HPDE6-E6E7 (cell line): Measurements from ENCODE around the gene MRPL51.
"Not testable (repeated sequence)": the region's sequence is repeated elsewhere in the genome, so short reads cannot be mapped to it uniquely, and the experiment has no call there.

Experiments
- DNase-seq: peaks from one replicate; pipeline ENCODE4 v3.0.0; 2011; ENCODE audit warnings: missing footprints; ENCODE audit errors: extremely low spot score

The MRPL51 gene

DNA sequence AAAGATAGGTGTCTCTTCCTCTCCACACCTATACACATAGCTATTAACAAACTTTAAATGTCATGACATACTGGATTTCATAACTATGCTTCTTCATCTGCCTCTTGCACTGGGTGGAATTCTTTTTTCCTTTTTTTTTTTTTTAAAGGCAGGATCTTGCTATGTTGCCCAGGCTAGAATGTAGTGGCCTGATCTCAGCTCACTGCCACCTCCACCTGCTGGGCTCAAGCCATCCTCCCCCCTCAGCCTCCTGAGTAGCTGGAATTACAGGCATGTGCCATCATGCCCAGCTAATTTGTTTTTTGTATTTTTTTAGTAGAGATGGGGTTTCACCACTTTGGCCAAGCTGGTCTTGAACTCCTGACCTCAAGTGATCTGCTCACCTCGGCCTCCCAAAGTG, 4.8 kb downstream of the MRPL51 start:
- DNase-seq = no peak

DNA sequence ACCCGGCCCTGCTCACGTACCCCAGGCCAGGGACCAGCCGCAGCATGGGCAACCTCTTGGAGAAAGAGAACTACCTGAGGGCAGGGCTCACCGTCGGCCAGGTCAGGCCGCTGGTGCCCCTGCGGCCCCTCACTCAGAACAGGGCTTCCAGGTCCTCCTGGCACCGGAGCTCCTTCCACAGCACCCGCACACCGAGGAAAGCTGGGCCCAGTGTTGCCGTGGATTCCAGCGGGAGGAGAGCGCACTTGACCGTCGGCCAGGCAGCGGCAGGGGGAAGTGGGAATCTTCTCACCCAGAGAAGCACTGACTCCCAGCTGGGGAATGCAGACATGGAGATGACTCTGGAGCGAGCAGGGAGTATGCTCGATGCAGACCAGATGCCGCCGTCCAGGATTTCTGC, 14.6 kb downstream of the MRPL51 start:
- no peak for DNase-seq

DNA sequence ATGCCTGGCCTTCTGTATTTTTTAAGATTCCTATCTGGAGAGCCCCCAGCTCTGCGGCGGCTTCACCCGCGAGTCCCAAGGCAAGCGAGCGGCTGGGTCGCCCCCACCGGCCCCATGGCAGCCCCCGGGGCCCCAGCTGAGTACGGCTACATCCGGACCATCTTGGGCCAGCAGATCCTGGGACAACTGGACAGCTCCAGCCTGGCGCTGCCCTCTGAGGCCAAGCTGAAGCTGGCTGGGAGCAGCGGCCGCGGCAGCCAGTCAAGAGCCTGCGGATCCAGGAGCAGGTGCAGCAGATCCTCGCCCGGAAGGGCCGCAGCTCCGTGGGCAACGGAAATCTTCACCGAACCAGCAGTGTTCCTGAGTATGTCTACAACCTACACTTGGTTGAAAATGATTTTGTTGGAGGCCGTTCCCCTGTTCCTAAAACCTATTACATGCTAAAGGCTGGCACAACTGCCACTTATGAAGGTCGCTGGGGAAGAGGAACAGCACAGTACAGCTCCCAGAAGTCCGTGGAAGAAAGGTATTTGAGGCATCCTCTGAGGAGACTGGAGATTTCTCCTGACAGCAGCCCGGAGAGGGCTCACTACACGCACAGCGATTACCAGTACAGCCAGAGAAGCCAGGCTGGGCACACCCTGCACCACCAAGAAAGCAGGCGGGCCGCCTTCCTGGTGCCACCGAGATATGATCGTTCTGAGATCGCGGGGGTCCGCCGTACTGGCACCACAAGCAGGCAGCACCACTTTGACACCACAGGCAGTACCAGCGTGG, 15.3 kb downstream of the MRPL51 start:
- not testable (repeated sequence) for DNase-seq

DNA sequence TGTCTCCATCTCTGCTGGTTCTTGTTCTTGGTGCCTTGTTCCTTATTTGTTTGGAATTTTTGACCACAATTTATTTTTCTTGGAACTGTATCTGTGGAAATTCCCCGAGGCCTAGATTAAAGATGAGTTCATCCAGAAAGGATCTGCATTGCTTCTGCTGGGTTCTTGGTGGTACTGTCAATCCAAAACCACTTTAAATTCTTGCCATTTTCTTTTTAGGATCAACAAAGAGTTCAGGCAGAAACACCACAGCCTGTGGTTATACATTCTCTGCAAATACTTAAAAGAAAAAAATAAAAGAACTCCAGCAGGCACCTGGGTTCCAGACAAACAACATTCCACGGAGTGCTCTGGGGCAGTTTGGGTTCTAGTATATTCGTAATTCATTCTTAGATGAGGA, 16.6 kb downstream of the MRPL51 start:
- no peak for DNase-seq

DNA sequence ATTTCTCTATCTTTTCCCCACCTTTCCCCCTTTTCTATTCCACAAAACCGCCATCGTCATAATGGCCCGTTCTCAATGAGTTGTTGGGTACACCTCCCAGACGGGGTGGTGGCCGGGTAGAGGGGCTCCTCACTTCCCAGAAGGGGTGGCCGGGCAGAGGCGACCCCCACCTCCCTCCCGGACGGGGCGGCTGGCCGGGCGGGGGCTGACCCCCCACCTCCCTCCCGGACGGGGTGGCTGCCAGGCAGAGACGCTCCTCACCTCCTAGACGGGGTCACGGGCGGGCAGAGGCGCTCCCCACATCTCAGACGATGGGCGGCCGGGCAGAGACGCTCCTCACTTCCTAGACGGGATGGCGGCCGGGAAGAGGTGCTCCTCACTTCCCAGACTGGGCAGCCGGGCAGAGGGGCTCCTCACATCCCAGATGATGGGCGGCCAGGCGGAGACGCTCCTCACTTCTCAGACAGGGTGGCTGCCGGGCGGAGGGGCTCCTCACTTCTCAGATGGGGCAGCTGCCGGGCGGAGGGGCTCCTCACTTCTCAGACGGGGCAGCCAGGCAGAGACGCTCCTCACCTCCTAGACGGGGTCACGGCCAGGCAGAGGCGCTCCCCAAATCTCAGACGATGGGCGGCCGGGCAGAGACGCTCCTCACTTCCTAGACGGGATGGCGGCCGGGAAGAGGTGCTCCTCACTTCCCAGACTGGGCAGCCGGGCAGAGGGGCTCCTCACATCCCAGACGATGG, 17.7 kb downstream of the MRPL51 start:
- DNase-seq = not testable (repeated sequence)

DNA sequence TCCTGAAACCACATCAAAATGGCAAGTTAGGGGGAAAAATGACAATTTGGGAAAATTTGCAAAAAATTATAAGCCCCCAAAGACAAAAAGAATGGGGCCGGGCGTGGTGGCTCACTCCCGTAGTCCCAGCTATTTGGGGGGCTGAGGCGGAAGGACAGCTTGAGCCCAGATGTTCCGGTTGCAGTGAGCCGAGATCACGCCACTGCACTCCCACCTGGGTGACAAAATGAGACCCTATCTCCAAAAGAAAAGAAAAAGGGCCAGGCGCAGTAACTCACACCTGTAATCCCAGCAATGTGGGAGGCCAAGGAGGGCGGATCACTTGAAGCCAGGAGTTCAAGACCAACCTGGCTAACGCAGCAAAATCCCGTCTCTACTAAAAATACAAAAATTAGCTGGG, 20.6 kb downstream of the MRPL51 start:
- DNase-seq = no peak

DNA sequence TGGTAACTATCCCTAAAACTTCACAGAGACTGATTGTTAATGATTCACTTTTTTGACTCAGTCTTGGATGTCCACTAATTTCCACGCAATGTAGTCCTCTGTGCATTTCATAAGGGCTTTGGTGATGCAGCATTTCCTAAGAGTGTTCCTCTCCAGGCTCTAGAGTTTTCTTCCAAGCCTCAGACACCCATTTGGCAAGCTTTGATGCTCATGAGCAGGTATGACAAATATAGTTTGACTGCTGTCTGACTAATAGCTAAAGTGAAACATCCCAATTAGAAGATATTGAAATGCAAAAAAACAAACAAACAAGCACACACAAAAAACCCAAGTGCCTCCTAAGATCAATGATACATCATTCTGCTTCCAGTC, 21.1 kb downstream of the MRPL51 start:
- no peak for DNase-seq

DNA sequence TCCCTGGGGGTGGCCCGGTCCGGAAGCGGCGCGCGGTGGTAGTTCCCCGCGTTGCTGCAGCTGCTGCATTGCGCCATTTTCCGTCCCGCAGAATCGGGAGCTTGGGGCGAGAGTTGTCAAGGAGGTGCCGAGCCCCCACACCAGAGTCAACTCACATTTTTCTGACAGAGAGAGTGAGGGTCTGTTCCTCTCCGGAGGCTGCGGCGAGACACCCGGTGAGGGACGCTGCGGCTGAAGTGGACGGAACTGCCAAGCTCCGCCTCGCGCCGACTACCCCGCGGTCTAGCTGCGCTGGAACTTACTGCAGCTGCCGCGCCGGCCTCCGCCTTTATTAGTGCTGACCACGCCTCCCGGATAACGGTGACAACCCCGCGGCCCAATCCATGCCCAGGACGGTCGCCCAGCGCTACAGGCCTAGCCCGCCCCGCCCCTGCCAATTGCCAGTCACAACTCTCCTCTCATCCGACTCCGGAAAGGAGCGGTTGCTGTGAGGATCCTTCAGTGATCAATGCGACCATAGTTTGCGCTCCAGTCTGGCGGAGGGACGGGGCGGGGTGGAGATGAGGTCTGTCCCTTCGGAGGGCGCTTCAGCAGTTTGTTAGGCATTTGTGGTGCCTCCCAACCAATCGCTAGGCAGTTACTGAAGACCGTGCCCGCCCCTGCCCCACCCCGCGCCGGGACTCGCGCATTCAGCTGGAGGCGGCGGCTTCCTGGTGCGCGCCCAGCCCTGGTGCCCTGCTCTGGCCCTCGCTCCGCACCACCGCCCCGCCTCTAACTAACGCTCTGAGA, 22.5 kb downstream of the MRPL51 start, which contains the start of gene VAMP1:
TSS of gene VAMP1 (minus strand) at position 303 of the 789 bp plus-strand sequence. CDS start at position 157, 146 bp downstream.
- peak; percentile 93 for DNase-seq

DNA sequence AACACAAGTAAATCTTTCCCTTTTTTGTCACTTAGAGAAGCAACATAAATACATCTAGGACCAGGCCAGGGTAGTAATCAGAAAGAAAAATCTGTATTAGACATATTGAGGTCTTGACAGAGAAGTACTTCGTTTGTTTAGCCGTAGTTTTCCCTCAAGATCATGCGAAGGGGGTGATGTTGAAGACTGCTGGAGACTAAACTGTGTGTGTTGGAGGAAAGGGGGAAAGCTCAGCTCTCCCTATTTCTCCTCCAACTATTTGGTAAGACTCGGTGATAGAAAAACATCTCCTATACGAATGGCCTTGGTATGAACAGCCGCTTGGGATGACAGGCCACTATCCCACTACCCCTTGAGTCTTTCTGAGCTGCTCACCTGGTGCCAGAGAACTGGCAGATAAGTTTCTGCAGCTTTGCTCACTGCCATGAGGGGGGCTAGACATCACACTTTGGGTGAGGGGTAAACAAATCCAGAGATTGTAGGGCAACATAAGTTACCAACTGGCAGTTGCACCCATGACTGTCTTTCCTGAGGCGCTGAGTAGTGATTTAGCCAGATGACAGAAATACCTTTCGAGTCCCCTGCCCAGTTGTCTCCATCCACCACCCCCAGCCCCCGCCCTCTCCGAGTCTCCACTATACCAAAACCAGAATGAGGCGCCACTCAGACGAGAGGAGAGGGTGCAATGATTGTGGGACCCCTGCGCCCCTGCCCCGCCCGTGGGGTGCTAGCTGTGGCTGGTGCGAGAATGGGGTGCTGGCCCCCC, 23.3 kb downstream of the MRPL51 start:
- no peak for DNase-seq

DNA sequence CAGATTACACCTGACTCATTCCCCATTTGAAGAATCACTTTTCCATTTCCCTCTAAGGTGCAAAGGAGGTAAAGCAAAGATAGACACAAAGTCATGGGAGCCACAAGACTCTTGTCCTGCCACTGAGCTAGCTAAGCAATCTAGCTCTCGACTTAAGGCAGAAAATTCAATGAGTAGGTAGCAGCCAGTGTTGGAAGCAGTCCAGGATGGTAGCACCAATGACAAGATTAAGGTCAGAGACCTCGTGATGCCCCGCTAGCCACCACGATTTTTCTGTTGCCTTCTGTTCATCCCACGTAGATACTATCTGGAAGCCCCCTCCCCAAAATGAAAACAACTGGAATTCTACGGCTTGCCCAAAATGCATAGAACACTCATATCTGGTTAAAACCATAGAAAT, 24.0 kb downstream of the MRPL51 start:
- DNase-seq = no peak

DNA sequence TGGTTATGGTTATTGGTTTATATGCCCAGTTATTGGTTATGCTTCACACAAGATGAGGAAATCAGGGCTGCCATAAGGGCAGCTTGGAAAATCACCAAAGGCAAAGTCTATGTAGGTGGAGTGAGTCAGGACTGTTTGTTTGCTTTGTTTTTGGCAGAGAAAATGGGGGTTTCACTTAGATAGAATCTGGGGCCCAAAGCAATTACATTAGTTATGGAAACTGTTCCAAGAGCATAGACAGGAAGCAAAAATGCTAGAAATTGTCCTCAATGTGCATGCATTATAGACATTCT, 24.8 kb downstream of the MRPL51 start:
- DNase-seq = no peak

DNA sequence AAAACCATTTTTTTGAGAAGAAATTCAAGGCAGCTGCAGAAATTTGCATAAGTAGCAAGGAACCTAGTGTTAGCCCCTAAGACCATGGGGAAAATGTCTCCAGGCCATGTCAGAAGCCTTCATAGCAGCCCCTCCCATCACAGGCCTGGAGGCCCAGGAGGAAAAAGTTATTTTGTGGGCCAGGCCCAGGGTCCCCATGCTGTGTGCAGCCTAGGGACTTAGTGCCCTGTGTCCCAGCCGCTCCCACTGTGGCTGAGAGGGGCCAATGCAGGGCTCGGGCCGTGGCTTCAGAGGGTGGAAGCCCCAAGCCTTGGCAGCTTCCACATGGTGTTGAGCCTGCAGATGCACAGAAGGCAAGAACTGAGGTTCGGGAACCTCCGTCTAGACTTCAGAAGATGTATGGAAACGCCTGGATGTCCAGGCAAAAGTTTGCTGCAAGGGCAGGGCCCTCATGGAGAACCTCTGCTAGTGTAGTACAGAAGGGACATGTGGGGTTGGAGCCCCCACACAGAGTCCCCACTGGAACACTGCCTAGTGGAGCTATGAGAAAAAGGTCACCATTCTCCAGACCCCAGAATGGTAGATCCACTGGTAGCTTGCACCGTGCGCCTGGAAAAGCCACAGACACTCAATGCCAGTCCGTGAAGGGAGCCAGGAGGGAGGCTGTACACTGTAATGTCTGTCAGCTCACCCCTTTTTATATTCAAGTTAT, 25.3 kb downstream of the MRPL51 start:
- DNase-seq = not testable (repeated sequence)

DNA sequence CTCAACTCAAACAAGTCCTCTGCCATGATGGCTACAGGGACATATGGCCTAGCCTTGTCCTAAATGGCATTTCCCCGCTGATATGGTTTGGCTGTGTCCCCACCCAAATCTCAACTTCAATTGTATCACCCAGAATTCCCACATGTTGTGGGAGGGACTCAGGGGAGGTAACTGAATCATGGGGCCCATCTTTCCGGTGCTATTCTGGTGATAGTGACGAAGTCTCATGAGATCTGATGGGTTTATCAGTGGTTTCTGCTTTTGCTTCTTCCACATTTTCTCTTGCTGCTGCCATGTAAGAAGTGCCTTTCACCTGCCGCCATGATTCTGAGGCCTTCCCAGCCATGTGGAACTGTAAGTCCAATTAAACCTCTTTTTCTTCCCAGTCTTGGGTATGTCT, 26.3 kb downstream of the MRPL51 start:
- not testable (repeated sequence) for DNase-seq

DNA sequence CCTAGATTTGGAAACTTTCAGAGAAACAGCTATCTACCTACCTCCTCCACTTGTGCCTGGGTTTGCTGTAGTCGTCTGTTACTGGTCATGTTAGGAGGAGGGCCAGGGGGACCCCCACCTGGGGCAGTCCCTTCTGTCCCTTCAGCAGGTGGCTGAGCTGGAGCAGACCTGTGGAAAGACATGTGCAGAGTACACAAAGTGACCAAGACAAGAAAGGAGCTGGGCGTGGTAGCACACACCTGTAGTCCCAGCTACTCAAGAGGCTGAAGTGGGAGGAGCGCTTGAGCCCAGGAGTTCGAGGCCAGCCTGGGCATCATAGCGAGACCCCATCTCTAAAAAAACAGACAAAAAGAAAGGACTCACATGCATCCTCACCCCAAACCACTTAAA, 26.9 kb downstream of the MRPL51 start:
- DNase-seq = no peak

DNA sequence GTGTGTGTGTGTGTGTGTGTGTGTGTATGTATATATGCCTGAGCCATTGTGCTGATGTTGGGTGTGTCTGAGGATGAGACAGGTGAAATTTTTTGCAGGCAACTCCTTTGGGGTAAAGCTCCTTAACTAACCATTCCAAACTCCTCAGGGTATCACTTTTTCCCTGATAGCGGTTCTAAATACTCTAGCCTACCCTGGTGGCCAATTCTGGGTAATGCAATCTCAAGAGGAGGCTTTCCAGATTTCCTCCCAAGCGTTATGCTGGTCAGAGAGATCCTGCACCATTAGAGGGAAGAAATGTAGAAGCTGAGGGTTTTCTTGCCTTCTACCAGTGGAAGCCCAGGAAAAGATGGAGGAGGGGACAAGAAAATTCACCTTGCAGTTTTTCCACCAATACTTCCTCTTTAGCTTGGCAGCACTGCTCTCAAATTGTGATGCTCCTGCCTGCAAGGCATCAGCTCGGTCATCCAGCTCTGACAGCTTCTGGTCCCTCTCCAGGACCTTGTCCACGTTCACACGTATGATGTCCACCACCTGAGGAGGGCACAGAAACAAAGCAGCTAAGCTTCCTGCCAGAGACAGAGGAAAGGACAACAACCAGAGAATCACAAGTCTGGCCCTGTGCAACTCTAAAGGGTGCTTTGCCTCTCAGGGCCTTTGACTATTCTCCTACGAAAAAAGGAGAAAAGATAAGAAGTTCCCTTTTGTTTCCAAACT, 27.4 kb downstream of the MRPL51 start:
- peak; percentile 53 for DNase-seq

DNA sequence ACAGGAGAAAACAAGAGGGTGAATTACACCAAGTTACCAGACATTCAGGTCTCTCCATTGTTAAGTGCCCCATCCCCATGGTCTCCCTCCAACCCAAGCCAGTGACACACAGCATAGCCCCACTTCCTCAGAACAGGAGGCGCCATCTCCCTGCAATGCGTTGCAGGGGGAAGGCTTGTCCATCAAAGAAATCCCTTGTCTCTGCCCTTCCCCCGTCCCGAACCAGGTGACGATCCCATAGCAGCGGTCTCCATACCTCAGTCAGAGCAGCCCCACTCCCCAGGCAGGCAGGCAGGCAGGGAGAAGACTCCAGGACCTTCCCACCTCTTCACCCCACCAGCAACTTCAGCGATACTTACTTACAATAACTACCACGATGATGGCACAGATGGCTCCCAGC, 28.5 kb downstream of the MRPL51 start:
- no peak for DNase-seq

DNA sequence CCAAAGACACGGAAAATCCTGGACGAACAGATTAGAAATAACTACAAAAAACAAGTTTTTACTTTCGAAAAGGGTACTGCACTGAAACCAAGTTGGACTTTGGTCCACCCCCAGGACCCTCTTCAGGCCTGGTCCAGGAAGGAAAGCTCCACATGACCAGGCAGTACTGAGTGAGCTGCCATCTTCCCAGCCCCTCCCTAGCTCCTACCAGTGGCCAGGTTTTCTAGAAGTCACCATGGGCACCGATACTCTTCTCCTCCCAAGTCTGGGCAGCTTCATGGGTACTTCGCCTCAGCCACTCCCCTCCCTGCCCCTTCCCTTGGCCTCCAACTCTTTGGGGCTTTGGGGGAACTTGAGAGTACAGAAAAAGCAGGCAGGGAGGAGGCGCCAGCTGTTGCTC, 29.2 kb downstream of the MRPL51 start:
- no peak for DNase-seq

DNA sequence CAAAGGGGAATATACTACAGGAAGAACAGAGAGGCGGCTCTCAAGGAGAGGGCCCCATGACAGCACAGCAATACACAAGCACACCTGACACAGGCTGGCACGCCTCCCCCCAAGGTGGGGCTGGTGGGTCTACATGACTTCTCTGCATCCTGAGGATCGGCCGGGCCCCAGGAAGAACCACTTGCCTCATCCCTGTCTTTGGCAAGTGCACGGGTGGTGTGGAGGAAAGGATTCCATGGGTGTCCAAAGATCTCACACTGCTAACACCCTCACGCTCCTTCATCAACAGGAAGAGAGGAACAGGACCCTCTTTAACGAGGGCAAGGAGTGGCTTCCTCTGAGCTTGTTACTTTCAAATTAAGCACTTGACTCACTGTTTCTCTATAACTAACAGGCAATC, 29.8 kb downstream of the MRPL51 start:
- no peak for DNase-seq

DNA sequence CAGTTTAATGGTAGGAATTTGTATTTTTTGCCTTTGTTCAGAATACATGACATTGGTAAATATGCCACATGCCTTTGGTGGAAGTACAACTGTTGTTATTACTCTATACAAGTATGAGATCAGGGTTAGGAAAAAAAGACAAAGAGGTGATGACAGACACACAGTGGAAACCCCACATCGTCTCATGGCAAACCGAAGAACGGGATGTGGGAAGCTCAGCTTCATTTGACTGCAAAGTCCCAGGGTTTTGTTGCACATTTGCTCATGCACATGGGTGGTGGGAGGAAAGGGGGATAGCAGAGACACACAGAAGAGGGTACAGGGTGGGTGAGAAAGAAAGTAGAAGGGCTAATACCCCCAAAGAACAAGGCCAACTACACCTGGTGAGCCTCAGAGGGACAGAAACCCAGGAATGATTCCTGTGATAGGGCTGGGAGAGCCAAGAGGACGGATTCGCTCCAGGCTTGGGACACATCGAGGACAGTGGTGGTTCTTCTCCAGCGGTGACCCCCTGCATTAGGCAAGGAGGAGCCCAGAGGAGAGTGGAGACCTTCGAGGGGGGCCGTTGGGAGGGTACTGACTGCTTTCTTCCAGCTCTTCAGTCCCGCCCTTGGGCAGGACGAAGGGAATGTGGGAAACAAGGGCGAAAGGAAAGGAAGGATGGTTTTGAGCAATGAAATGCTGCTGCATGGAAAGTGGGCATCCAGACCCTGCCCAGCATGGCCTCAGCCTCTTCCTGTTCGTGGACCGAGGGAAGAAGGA, 30.6 kb downstream of the MRPL51 start:
- no peak for DNase-seq
